NCI-H1436 (cell line): ENCODE data around the gene LRCH3.

Experiments used
- DNase-seq: peaks from one replicate; lab custom pipeline; 2025; lab: John Stamatoyannopoulos, UW

LRCH3 gene

GRCh38 chr3:197936819-197937384 lies 145.8 kb downstream of the LRCH3 start:
- DNase-seq = no peak
